GM21381 (cell line): ENCODE results near the gene FBXO31.
"Not testable (repeated sequence)": the region's sequence is repeated elsewhere in the genome, so short reads cannot be mapped to it uniquely, and the experiment has no call there.

Source experiments
- ATAC-seq: cut with Tn5 transposase; IDR thresholded peaks from one replicate; pipeline ENCODE4 v1.9.1; 2021; ENCODE audit warnings: mild to moderate bottlenecking, moderate library complexity; ENCODE audit not compliant: unreplicated experiment

The FBXO31 gene

GRCh38 chr16:87387942-87388817 lies 4.6 kb upstream of the FBXO31 start:
- peak; percentile 39 for ATAC-seq

- not testable (repeated sequence) for ATAC-seq
These were observed 1.2 kb upstream of the FBXO31 start for GRCh38 chr16:87384875-87385167.

GRCh38 chr16:87384162-87384874 lies 742 bp upstream of the FBXO31 start:
- peak; percentile 10 for ATAC-seq

- ATAC-seq, result no peak
These were observed 1.4 kb downstream of the FBXO31 start for GRCh38 chr16:87382023-87382785.

- no peak for ATAC-seq
These were observed 2.7 kb downstream of the FBXO31 start for GRCh38 chr16:87380881-87381280.

GRCh38 chr16:87380403-87380802 lies 3.2 kb downstream of the FBXO31 start:
- ATAC-seq, result no peak

GRCh38 chr16:87379312-87379752 lies 4.2 kb downstream of the FBXO31 start:
- ATAC-seq, result not testable (repeated sequence)

GRCh38 chr16:87376660-87377059 lies 6.9 kb downstream of the FBXO31 start:
- ATAC-seq, result no peak

- no peak for ATAC-seq
These were observed 8.0 kb downstream of the FBXO31 start for GRCh38 chr16:87375426-87376135.

GRCh38 chr16:87374313-87374712 lies 9.3 kb downstream of the FBXO31 start:
- ATAC-seq, result no peak

- no peak for ATAC-seq
These were observed 11.3 kb downstream of the FBXO31 start for GRCh38 chr16:87372305-87372704.

- no peak for ATAC-seq
These were observed 12.2 kb downstream of the FBXO31 start for GRCh38 chr16:87371261-87371866.

- ATAC-seq, result no peak
These were observed 13.5 kb downstream of the FBXO31 start for GRCh38 chr16:87369796-87370719.

- no peak for ATAC-seq
These were observed 14.3 kb downstream of the FBXO31 start for GRCh38 chr16:87369117-87369765.

GRCh38 chr16:87368029-87368770 lies 15.4 kb downstream of the FBXO31 start:
- no peak for ATAC-seq

- no peak for ATAC-seq
These were observed 16.0 kb downstream of the FBXO31 start for GRCh38 chr16:87367529-87367928.

GRCh38 chr16:87366930-87367329 lies 16.6 kb downstream of the FBXO31 start:
- ATAC-seq, result no peak

- no peak for ATAC-seq
These were observed 17.3 kb downstream of the FBXO31 start for GRCh38 chr16:87366288-87366687.
